HG03558 (cell line): Measurements from ENCODE around the gene TBX2.
"Not testable (repeated sequence)": the region's sequence is repeated elsewhere in the genome, so short reads cannot be mapped to it uniquely, and the experiment has no call there.

Experiments used
- ATAC-seq: cut with Tn5 transposase; IDR thresholded peaks from one replicate; pipeline ENCODE4 v1.9.1; 2021; ENCODE audit warnings: moderate number of reproducible peaks; ENCODE audit not compliant: unreplicated experiment; ENCODE audit errors: extremely low read depth

Gene TBX2

DNA sequence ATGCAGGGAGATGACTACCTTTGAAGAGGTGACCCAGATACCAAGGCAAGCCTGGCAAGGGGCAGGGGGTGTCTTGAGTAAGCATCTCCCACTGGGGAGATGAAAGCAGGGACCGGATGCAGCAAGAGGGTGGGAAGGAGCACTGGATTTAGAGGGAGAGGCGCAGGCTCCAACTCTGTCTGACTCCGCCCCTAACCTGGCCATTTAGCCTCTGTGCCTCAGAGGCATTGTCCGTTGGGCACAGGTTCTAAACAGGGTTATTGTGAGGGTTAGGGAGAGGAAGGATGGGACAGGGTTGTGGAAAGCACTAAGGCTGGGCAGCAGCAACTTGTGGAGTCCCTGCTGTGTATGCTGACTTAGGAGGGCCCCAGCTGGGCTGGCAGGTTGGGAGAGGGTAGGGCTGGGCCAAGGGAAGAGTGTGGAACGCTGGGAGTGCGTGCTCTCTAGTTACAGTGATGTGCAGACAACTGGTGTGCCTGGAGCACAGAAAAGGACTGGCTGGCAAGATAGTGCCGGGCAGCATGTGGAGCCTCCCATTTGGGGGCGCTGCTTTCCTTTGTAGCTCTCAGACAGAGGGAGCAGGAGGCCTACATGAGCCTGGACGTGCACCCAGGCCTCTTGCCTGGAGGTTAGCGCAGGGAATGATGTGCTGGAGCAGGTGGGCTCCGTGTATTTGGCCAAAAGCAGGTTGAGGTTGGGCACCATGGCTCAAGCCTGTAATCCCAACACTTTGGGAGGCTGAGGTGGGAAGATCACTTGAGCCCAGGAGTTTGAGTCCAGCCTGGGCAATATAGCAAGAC lies 26.2 kb downstream of the TBX2 start:
- ATAC-seq = no peak

DNA sequence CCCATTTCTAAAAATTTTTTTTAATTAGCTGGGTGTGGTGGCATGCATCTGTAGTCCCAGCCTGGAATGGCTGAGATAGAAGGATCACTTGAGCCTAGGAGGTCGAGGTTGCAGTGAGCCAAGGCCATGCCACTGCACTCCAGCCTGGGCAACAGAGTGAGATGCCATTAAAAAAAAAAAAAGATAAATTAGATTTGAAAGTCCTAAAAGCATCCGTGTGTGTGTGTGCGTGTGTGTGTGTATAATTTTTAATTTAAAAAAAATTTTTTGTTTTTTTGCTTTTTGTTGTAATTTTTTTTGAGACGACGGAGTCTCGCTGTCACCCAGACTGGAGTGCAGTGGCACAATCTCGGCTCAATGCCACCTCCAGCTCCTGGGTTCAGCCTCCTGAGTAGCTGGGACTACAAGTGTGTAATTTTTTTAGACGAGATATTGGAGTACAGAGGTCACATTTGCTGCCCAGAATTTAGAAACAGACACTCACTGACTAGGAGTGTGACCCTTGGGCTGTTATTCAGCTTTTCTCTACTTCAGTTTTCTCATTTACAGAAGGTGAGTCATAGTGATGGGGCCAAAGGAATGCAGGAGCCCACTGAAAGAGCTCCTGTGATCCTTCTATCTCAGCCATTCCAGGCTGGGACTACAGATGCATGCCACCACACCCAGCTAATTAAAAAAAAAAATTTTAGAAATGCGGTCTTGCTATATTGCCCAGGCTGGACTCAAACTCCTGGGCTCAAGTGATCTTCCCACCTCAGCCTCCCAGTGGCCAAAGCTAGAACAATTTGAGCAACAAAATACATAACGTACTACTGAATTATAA lies 27.1 kb downstream of the TBX2 start:
- no peak for ATAC-seq

GRCh38 chr17:61427567-61427966 lies 27.9 kb downstream of the TBX2 start:
- no peak for ATAC-seq

- ATAC-seq = no peak
Observed at GRCh38 chr17:61429274-61429673, 29.6 kb downstream of the TBX2 start.

DNA sequence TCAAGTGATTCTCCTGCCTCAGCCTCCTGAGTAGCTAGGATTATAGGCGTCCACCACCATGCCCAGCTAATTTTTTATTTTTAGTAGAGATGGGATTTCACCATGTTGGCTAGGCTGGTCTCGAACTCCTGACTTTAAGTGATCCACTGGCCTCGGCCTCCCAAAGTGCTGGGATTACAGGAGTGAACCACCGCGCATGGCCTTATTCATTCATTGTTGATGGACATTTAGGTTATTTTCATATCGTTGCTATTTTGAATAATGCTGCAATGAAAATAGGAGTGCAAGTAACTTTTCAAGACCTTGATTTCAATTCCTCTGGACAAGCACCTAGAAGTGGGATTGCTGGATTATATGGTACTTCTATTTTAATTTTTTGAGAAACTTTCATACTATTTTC lies 30.2 kb downstream of the TBX2 start:
- not testable (repeated sequence) for ATAC-seq

GRCh38 chr17:61431594-61432311 lies 32.1 kb downstream of the TBX2 start:
- no peak for ATAC-seq

DNA sequence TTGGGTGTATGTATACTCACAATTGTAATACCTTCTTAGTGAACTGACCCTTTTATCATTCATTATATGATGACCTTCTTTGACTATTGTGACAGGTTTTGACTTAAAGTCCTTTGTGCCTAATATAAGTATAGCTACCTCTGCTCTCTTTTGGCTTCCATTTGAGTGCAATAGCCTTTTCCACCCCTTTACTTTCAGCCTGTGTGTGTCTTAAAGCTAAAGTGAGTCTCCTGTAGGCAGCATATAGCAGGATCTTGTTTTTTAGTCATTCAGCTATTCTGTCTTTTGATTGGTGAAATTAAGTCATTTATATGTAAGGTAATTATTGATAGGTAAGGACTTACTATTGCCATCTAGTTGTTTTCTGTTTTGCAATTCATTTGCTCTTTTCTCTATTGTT lies 36.6 kb downstream of the TBX2 start:
- no peak for ATAC-seq

- no peak for ATAC-seq
Observed at GRCh38 chr17:61436995-61437704, 37.5 kb downstream of the TBX2 start.

GRCh38 chr17:61440697-61441096 lies 41.1 kb downstream of the TBX2 start:
- ATAC-seq = no peak

- ATAC-seq = not testable (repeated sequence)
Observed at GRCh38 chr17:61441507-61441906, 41.9 kb downstream of the TBX2 start.

DNA sequence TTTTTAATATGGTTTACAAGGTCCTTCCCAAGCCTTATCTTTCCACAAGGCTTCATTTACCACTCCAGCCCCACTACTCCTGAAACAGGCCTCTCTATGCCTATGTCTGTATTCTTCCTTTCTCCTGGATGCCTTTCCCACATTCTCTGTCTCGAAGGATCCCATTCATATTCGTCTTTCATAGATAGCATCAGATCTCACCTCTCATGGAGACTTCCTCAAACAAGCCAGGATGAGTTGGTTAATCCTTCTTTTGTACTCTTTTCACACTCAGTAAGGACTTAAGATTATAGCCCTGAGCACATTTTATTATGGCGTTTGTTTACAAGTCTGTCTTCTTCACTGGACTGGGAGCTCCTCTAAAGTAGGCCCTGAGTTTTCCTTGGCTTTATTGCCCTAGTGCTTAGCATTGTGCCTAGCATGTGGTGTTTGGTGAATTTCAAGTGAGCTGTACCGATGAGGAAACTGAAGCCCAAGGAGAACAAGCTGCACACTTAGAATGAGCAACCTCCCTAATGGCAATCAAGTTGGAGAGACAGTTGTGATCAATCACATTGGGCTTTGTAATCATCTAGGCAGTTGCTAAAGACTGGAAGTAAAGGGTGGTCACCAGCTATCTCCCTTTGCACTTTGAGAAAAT lies 42.6 kb downstream of the TBX2 start:
- ATAC-seq = no peak

DNA sequence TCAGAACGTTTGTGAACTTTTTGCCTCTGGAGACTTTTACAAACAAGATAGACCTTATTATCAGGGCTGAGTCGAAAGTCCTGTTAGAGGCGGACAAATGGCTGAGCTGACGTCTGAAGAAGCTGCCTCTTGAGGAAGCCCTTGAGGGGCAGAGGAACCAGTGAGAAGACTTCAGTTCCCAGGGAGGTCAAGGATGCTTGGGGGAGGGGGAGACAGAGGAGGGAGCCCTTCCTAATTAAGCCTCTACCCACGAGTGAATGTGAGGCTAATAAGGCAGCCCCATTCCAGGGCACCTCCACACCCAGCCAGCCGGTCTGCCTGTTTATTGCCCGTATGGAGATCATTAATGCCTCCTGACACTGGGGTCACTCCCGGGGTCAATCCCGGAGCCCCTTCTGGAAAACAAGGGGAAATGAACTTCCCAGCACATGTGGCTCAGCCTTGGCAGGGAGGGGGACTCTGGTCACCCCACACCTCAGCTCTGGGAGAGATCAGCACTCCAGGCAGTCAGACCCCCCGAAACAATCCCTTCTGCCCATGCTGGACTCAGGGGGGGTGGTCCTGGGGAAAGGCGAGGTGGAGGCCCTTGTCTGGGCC lies 43.3 kb downstream of the TBX2 start:
- no peak for ATAC-seq

DNA sequence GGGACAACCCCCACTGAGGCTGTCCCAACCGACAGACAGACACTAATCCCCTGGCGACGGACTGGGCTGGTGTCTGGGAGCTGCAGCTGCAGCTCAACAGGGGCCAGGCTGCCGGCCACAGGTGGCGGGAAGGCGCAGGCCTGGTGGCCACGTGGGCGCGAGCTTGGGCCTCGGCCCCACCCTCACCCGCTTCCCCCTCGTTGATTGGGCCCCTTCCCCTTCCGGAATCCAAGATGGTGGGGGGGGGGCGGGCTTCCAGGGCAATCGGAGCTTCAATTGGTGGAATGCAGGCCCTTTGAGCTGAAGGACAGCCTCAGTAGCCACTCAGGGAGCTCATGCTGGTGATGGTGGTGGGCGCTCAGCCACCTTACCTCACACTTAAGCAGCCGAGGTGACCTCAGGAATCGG lies 43.8 kb downstream of the TBX2 start:
- no peak for ATAC-seq

DNA sequence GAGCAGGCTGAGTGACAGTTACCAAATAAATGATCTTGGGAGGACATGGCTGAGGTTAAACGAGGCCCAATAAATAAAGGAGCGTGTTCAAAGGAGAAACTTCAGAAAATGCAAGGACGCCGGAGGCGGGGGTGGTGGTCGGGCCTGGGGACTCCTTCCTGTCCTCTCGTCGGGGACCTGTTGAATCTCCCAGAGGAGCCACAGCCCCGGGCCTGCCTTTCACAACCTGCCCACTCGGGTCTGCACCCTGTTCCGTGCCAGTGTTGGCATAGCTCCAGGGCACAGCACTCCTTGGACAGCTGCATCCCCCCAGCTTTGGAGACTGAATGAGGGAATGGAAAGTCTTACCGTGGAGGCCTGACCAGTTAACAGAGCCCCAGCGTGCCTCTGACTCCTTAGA lies 44.4 kb downstream of the TBX2 start:
- ATAC-seq = no peak

DNA sequence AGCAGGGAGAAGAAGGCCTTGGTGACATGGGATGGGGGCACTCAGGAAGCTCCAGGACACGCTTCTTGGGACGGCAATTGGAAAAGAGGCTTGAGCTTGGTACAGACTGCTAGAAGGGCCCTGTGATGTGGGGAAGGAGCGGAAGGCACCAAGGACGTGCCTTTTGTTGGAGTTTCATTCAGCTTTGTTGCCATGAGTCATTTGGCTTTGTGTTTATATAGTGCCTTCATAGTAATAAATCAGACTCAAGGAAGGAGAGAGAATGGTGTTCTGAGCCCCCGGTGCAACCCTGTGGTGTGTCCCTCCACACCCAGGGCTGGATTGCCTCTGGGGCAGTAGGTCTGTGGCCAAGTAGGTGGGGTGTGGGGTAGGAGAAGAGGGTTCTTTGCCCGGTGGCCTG lies 45.2 kb downstream of the TBX2 start:
- no peak for ATAC-seq

- ATAC-seq = no peak
Observed at GRCh38 chr17:61447358-61447757, 47.7 kb downstream of the TBX2 start.

GRCh38 chr17:61448042-61448441 lies 48.4 kb downstream of the TBX2 start:
- no peak for ATAC-seq

GRCh38 chr17:61449140-61449539 lies 49.5 kb downstream of the TBX2 start:
- not testable (repeated sequence) for ATAC-seq
